CD14-positive monocyte (primary cell): ENCODE measurements around the gene CASP12. TPM values are rescaled to one million over a fixed set of nuclear protein-coding genes. Genes with fewer than 3 reads are reported as not detected.

Experiments
- DNase-seq, 3 donors: peaks; one replicate each; pipeline ENCODE4 v3.0.0-alpha.2; 2011 to 2022
- H2AFZ ChIP-seq: 2 replicates; pipeline ENCODE4 v1.6.0; 2012; ENCODE audit warnings: mild to moderate bottlenecking, low read depth, low read length, inconsistent platforms; ENCODE audit not compliant: insufficient read depth, poor library complexity, severe bottlenecking
- H3K27ac ChIP-seq, 2 donors: 1 replicate in 1 of 2; 2 replicates in 1 of 2; pipeline ENCODE4 v1.5.1; 2012 to 2013; ENCODE audit warnings: low read length in 2 of 2, control low read depth in 1 of 2, inconsistent platforms in 1 of 2, low read depth in 1 of 2, mild to moderate bottlenecking in 1 of 2
- H3K27me3 ChIP-seq, 2 donors: one replicate each; pipeline versions ENCODE4 v1.6.0 to v1.6.1; 2011 to 2013; ENCODE audit warnings: low read length in 2 of 2; ENCODE audit not compliant: control insufficient read depth in 2 of 2, insufficient read depth in 2 of 2
- H3K36me3 ChIP-seq, 2 donors: replicated peaks in 1 of 2; 1 replicate in 1 of 2; 2 replicates in 1 of 2; pipeline versions ENCODE4 v1.5.1 to v1.6.1; 2012 to 2013; ENCODE audit warnings: low read length in 2 of 2, control low read depth in 1 of 2, inconsistent platforms in 1 of 2, mild to moderate bottlenecking in 1 of 2; ENCODE audit not compliant: insufficient read depth in 2 of 2, control insufficient read depth in 1 of 2
- H3K4me1 ChIP-seq, 2 donors: 1 replicate in 1 of 2; 2 replicates in 1 of 2; pipeline versions ENCODE4 v1.5.1 to v1.6.1; 2012 to 2013; ENCODE audit warnings: low read length in 2 of 2, control low read depth in 1 of 2, inconsistent platforms in 1 of 2, mild to moderate bottlenecking in 1 of 2, moderate library complexity in 1 of 2; ENCODE audit not compliant: insufficient read depth in 2 of 2, control insufficient read depth in 1 of 2
- H3K4me2 ChIP-seq: replicated peaks from 2 replicates; pipeline ENCODE3; 2012; ENCODE audit warnings: low read length, moderate library complexity, mild to moderate bottlenecking; ENCODE audit not compliant: poor library complexity, severe bottlenecking; ENCODE audit errors: extremely low read depth
- H3K4me3 ChIP-seq, 3 experiments: fragments of 200-600 bp in 1 of 3; sonication (generic) in 1 of 3; replicated peaks in 1 of 3; 1 replicate in 2 of 3; 2 replicates in 1 of 3; pipeline ENCODE4 v1.5.1; 2011 to 2013; ENCODE audit warnings: low read length in 3 of 3, mild to moderate bottlenecking in 3 of 3, control low read depth in 2 of 3, low read depth in 2 of 3, inconsistent platforms in 1 of 3, moderate library complexity in 1 of 3
- H3K79me2 ChIP-seq: 2 replicates; pipeline ENCODE4 v1.6.0; 2012; ENCODE audit warnings: mild to moderate bottlenecking, control low read depth, inconsistent platforms, low read length, moderate library complexity; ENCODE audit not compliant: insufficient read depth
- H3K9ac ChIP-seq: 2 replicates; pipeline ENCODE4 v1.6.0; 2017; ENCODE audit warnings: low read length, mild to moderate bottlenecking; ENCODE audit not compliant: insufficient read depth, poor library complexity, severe bottlenecking
- H3K9me3 ChIP-seq, 2 donors: replicated peaks in 1 of 2; 1 replicate in 1 of 2; 2 replicates in 1 of 2; pipeline versions ENCODE4 v1.5.1 to v1.6.1; 2012 to 2013; ENCODE audit warnings: low read length in 2 of 2, control low read depth in 1 of 2; ENCODE audit not compliant: control insufficient read depth in 1 of 2, insufficient read depth in 1 of 2
- H4K20me1 ChIP-seq: 2 replicates; pipeline ENCODE4 v1.6.0; 2012; ENCODE audit warnings: mild to moderate bottlenecking, low read length, control low read depth, moderate library complexity; ENCODE audit not compliant: insufficient read depth
- H3K27ac Mint-ChIP-seq, 7 donors: one replicate each; pipeline ENCODE4 v1.8.0; 2020; ENCODE audit warnings: mild to moderate bottlenecking in 7 of 7, mixed read lengths in 7 of 7, moderate library complexity in 6 of 7, inconsistent platforms in 2 of 7
- H3K27me3 Mint-ChIP-seq, 3 donors: one replicate each; pipeline ENCODE4 v1.8.0; 2021 to 2022; ENCODE audit warnings: low read depth in 3 of 3, mild to moderate bottlenecking in 3 of 3, mixed read lengths in 3 of 3, moderate library complexity in 3 of 3, inconsistent platforms in 1 of 3
- H3K36me3 Mint-ChIP-seq, 2 donors: one replicate each; pipeline ENCODE4 v1.8.0; 2020; ENCODE audit warnings: mixed read lengths in 2 of 2, inconsistent platforms in 1 of 2, mild to moderate bottlenecking in 1 of 2
- H3K4me1 Mint-ChIP-seq: one replicate; pipeline ENCODE4 v1.8.0; 2020; ENCODE audit warnings: mild to moderate bottlenecking, mixed read lengths
- H3K4me3 Mint-ChIP-seq, 2 donors: one replicate each; pipeline ENCODE4 v1.8.0; 2020; ENCODE audit warnings: mild to moderate bottlenecking in 2 of 2, mixed read lengths in 2 of 2, moderate library complexity in 1 of 2
- H3K9me3 Mint-ChIP-seq, 7 donors: one replicate each; pipeline ENCODE4 v1.8.0; 2020 to 2022; ENCODE audit warnings: mixed read lengths in 7 of 7, mild to moderate bottlenecking in 6 of 7, moderate library complexity in 6 of 7, inconsistent platforms in 2 of 7
- WGBS: methylation state at CpG from one replicate; pipeline ENCODE4 v1.1.5; 2013; ENCODE audit warnings: missing lambda C conversion rate; ENCODE audit not compliant: insufficient coverage; 5-methylcytosine and 5-hydroxymethylcytosine counted together
- intact Hi-C, 2 donors: fragments of 100-400 bp; cut with micrococcal nuclease; formaldehyde crosslinking; loops; one replicate each; pipeline versions ENCODE4 v1.15.0 to v1.15.1; 2023
- polyA plus RNA-seq, 3 donors: library from polyadenylated mRNA; depleted of rRNA in 1 of 3; unstranded in 2 of 3; stranded (reverse) in 1 of 3; fragments of 300-500 nt in 2 of 3; fragments of >200 nt in 1 of 3; fragmentation: Illumina TruSeq in 2 of 3; gene quantifications; 1 replicate in 2 of 3; 2 replicates in 1 of 3; pipeline ENCODE4 v1.2.3, GENCODE V29; 2012 to 2021
- TF ChIP-seq, protein P1 (sequence below): fragments of 200-600 bp; IDR thresholded peaks from one replicate; pipeline ENCODE4 v1.8.0; 2022; ENCODE audit warnings: antibody characterized with exemption, mild to moderate bottlenecking

Gene CASP12
- polyA plus RNA-seq, 3 donors = not detected

DNA sequence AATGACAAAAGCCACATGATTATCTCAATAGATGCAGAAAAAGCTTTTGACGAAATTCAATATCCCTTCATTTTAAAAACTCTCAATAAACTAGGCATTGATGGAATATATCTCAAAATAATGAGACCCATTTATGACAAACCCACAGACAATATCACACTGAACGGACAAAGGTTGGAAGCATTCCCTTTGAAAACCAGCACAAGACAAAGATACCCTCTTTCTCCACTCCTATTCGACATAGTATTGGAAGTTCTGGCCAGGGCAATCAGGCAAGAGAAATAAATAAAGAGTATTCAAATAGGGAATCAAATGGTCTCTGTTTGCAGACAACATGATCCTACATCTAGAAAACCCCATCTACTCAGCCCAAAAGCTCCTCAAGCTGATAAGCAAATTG is 52.0 kb downstream of the CASP12 start:
- Mint-ChIP-seq H3K9me3 (peaks cover 0 to 2% (median 0%) of the 10 kb centered on the region in 7 donors), H3K4me1 (peaks cover 24% of the 10 kb centered on the region), H3K27ac (no peak overlapping the region), H3K36me3 (no peaks in the 10 kb centered on the region), H3K27me3 (no peaks in the 10 kb centered on the region), H3K4me3 (no peak overlapping the region)
- DNase-seq = no peak
- no peak overlapping the region for H2AFZ ChIP-seq
- no peak overlapping the region for H3K27ac ChIP-seq
- H3K36me3 ChIP-seq = no peaks in the 10 kb centered on the region
- no peaks in the 10 kb centered on the region for H3K27me3 ChIP-seq
- no CpG with 5 or more reads among the region's 3 CpGs for WGBS
- TF ChIP-seq, protein P1, sequence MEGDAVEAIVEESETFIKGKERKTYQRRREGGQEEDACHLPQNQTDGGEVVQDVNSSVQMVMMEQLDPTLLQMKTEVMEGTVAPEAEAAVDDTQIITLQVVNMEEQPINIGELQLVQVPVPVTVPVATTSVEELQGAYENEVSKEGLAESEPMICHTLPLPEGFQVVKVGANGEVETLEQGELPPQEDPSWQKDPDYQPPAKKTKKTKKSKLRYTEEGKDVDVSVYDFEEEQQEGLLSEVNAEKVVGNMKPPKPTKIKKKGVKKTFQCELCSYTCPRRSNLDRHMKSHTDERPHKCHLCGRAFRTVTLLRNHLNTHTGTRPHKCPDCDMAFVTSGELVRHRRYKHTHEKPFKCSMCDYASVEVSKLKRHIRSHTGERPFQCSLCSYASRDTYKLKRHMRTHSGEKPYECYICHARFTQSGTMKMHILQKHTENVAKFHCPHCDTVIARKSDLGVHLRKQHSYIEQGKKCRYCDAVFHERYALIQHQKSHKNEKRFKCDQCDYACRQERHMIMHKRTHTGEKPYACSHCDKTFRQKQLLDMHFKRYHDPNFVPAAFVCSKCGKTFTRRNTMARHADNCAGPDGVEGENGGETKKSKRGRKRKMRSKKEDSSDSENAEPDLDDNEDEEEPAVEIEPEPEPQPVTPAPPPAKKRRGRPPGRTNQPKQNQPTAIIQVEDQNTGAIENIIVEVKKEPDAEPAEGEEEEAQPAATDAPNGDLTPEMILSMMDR = no peak
- no peaks in the 10 kb centered on the region for H3K9me3 ChIP-seq
- no peak overlapping the region for H3K4me3 ChIP-seq
- H3K79me2 ChIP-seq = no peaks in the 10 kb centered on the region
- intact Hi-C loops = loop anchor here in 1 of 2 donors (10.0 kb wide), 1 partner anchor 189 kb away; the partner anchor contains the start of gene CASP1
- no peak overlapping the region for H3K9ac ChIP-seq
- H3K4me2 ChIP-seq = no peak overlapping the region
- peaks cover 17 to 31% of the 10 kb centered on the region in 2 donors for H3K4me1 ChIP-seq
- H4K20me1 ChIP-seq = no peaks in the 10 kb centered on the region

DNA sequence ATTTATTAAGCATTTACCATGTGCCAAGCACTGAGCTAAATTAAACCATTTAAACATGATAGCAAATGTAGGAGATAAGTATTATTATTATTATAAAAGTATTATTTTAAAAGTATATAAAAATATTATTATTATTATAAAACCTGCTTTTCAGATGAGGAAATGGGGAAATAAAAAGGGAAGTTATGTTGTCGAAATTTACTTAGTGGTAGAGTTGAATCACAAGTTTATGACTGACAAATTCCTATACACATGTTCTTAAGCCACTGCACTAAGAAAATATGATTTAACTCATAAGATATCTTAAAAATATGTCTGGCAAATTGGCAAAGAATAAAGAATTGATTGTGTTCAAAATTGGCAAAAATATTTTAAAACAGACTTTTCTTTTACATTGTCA is 53.8 kb downstream of the CASP12 start:
- H3K36me3 ChIP-seq = no peaks in the 10 kb centered on the region
- Mint-ChIP-seq H3K9me3 (peaks cover 2 to 5% (median 2%) of the 10 kb centered on the region in 7 donors), H3K27ac (peak overlapping the region in 6 of 7 donors; percentile 26 to 74 (median 60)), H3K4me3 (no peak overlapping the region), H3K36me3 (peaks cover 0 to 3% of the 10 kb centered on the region in 2 donors), H3K4me1 (peaks cover 30% of the 10 kb centered on the region), H3K27me3 (no peaks in the 10 kb centered on the region)
- no peaks in the 10 kb centered on the region for H3K27me3 ChIP-seq
- H4K20me1 ChIP-seq = no peaks in the 10 kb centered on the region
- no peak overlapping the region for H3K4me3 ChIP-seq
- H3K4me2 ChIP-seq = peak overlapping the region; percentile 14
- H3K9me3 ChIP-seq = peaks cover under 1 to 1% of the 10 kb centered on the region in 2 donors
- no peak overlapping the region for H3K9ac ChIP-seq
- peaks cover 21 to 40% of the 10 kb centered on the region in 2 donors for H3K4me1 ChIP-seq
- intact Hi-C loops = loop anchor here in 1 of 2 donors (10.0 kb wide), 1 partner anchor 190 kb away; the partner anchor contains the start of gene CASP1
- H2AFZ ChIP-seq = no peak overlapping the region
- TF ChIP-seq, protein P1 = no peak
- peak overlapping the region in 1 of 2 donors; percentile 64 for H3K27ac ChIP-seq
- H3K79me2 ChIP-seq = no peaks in the 10 kb centered on the region
- peak; percentile 51 to 81 (median 79) for DNase-seq
- WGBS = no CpG with 5 or more reads among the region's 1 CpG
